KMS-11 (cell line): ENCODE measurements around the gene SYCE3.

Source experiments
- H2AFZ ChIP-seq: fragments of 200-600 bp; sonication (generic); 2 replicates; pipeline ENCODE4 v1.6.1; 2016; ENCODE audit warnings: antibody characterized with exemption, mixed run types, low read depth
- H3K27ac ChIP-seq: fragments of 200-600 bp; sonication (generic); 2 replicates; pipeline ENCODE4 v1.6.1; 2016; ENCODE audit warnings: mild to moderate bottlenecking, mixed run types
- H3K27me3 ChIP-seq: fragments of 200-600 bp; sonication (generic); 2 replicates; pipeline ENCODE4 v1.6.1; 2017; ENCODE audit warnings: mild to moderate bottlenecking, low read depth, mixed run types, moderate library complexity; ENCODE audit not compliant: insufficient read depth
- H3K36me3 ChIP-seq: fragments of 200-600 bp; sonication (generic); 2 replicates; pipeline ENCODE4 v1.6.1; 2017; ENCODE audit warnings: mild to moderate bottlenecking, mixed run types; ENCODE audit not compliant: insufficient read depth
- H3K4me1 ChIP-seq: fragments of 200-600 bp; sonication (generic); 2 replicates; pipeline ENCODE4 v1.6.1; 2016; ENCODE audit warnings: mild to moderate bottlenecking, low read depth, mixed run types; ENCODE audit not compliant: poor library complexity, severe bottlenecking
- H3K4me2 ChIP-seq: fragments of 200-600 bp; sonication (generic); 2 replicates; pipeline ENCODE4 v1.7.0; 2016; ENCODE audit warnings: mild to moderate bottlenecking, mixed run types
- H3K4me3 ChIP-seq: fragments of 200-600 bp; sonication (generic); IDR thresholded peaks from 2 replicates; pipeline ENCODE4 v1.6.1; 2017; ENCODE audit warnings: low read depth, low read length, mixed read lengths; ENCODE audit not compliant: insufficient read depth
- H3K79me2 ChIP-seq: fragments of 200-600 bp; sonication (generic); 2 replicates; pipeline ENCODE4 v1.6.1; 2016; ENCODE audit warnings: low read depth, mixed run types; ENCODE audit not compliant: insufficient read depth
- H3K9ac ChIP-seq: fragments of 200-600 bp; sonication (generic); 2 replicates; pipeline ENCODE4 v1.6.1; 2016; ENCODE audit warnings: mild to moderate bottlenecking, mixed run types
- H4K20me1 ChIP-seq: fragments of 200-600 bp; sonication (generic); 2 replicates; pipeline ENCODE4 v1.6.1; 2016; ENCODE audit warnings: mild to moderate bottlenecking, mixed run types; ENCODE audit not compliant: insufficient read depth
- TF ChIP-seq, protein P1 (sequence below): fragments of 200-600 bp; sonication (generic); conservative IDR thresholded peaks from 2 replicates; pipeline ENCODE4 v1.6.1; 2017; ENCODE audit warnings: low read depth, mild to moderate bottlenecking, antibody characterized with exemption, low read length, moderate library complexity, mixed read lengths

Gene SYCE3

DNA sequence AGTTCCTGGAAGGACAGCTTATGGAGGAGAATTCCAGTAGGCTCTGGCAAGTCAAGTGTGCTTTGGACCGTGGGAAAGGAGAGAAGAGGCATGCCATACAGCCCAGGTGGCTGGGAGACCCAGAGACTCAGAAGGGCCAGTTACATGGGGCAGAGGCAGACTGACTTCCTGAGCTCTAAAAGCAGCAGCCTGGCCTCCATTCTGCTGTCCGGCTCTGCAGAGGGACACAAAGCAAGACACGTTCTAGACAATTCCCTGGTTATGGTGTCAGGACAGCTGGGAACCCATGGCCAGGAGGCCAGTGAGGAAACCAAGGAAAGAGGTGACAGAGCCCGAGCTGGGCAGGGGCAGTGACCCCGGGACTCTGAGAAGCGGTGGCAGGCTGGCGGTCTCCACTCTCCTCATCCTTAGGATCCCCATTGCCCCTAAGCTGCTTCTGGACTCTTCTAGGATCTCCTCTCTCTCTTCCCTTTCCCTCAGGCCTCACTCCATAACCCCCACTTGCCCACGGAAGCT lies 12.8 kb upstream of the SYCE3 start:
- Histone ChIP-seq H3K27ac (no peak overlapping the region), H3K36me3 (no peaks in the 10 kb centered on the region), H2AFZ (no peak overlapping the region), H3K4me3 (no peak overlapping the region), H3K79me2 (no peaks in the 10 kb centered on the region), H4K20me1 (no peaks in the 10 kb centered on the region), H3K4me2 (no peak overlapping the region), H3K9ac (no peak overlapping the region), H3K27me3 (no peaks in the 10 kb centered on the region), H3K4me1 (no peaks in the 10 kb centered on the region)
- TF ChIP-seq, protein P1, sequence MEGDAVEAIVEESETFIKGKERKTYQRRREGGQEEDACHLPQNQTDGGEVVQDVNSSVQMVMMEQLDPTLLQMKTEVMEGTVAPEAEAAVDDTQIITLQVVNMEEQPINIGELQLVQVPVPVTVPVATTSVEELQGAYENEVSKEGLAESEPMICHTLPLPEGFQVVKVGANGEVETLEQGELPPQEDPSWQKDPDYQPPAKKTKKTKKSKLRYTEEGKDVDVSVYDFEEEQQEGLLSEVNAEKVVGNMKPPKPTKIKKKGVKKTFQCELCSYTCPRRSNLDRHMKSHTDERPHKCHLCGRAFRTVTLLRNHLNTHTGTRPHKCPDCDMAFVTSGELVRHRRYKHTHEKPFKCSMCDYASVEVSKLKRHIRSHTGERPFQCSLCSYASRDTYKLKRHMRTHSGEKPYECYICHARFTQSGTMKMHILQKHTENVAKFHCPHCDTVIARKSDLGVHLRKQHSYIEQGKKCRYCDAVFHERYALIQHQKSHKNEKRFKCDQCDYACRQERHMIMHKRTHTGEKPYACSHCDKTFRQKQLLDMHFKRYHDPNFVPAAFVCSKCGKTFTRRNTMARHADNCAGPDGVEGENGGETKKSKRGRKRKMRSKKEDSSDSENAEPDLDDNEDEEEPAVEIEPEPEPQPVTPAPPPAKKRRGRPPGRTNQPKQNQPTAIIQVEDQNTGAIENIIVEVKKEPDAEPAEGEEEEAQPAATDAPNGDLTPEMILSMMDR: no peak

DNA sequence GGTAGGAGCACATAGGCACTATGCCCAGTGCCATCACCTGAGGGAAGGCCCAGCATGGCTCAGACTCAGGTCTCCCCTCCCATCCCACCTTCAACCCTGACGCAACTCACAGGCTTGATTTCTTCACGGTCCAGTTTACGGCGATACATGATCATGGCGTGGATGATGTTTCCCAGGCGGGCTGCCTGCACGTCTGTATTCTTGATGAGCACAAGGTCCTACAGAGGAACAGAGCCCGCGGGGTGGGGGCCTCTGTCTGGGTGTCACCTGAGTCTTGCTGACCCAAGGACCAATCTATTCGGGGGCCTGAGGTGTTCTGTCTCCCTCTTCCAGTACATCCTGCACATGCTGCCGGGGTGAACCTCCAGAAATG lies 11.7 kb upstream of the SYCE3 start:
- no peak overlapping the region for H3K4me3 ChIP-seq
- H2AFZ ChIP-seq: no peak overlapping the region
- H3K27ac ChIP-seq: no peak overlapping the region
- H3K27me3 ChIP-seq: no peaks in the 10 kb centered on the region
- H3K79me2 ChIP-seq: no peaks in the 10 kb centered on the region
- no peaks in the 10 kb centered on the region for H3K36me3 ChIP-seq
- TF ChIP-seq, protein P1: no peak
- H4K20me1 ChIP-seq: no peaks in the 10 kb centered on the region
- no peak overlapping the region for H3K9ac ChIP-seq
- H3K4me2 ChIP-seq: no peak overlapping the region
- no peaks in the 10 kb centered on the region for H3K4me1 ChIP-seq

DNA sequence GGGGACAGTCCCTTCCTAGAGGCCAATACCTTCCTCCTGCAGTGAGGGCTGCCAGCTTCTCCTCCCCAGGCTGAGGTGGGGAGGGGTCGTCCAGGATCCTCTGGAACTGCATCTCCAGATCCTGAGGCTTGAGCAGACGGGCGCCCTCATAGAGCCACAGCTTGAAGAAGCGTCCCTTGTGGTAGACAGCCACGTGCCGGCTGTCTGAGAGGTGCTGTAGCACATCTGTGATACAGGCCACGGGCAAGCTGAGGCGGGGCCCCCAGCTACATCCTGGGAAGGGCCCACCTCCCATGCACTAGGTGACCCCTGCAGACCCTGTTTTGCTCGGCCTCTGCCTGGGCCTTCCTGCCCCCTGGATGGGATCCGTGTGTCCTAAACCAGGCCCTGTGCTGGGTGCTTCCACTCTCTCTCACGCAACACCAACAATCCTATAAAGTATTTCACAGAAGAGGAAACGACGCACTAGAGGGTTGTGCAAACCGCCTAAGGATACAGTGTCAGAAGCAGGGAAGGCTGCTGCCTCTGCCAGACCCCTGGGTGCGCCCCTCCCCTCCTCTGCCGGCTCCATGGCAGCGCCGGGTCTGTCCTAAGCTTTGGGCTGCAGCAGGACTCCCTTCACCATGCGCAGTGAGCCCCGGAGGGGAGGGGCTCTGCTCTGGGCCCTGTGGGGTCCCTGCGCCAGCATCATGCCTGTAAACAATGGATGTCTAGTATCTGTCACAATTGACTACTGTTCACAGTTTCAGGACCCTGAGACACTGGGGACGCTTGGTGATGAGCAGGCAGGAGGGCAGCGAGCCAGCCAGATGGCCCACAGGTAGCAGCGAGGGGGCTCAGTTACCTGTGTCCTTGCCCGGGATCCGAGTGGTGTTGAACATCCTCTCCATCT lies 11.0 kb upstream of the SYCE3 start:
- no peak overlapping the region for H3K9ac ChIP-seq
- H3K27me3 ChIP-seq: no peaks in the 10 kb centered on the region
- H2AFZ ChIP-seq: no peak overlapping the region
- no peaks in the 10 kb centered on the region for H3K4me1 ChIP-seq
- H3K27ac ChIP-seq: no peak overlapping the region
- H4K20me1 ChIP-seq: no peaks in the 10 kb centered on the region
- no peaks in the 10 kb centered on the region for H3K79me2 ChIP-seq
- no peak overlapping the region for H3K4me3 ChIP-seq
- TF ChIP-seq, protein P1: no peak
- H3K4me2 ChIP-seq: no peak overlapping the region
- H3K36me3 ChIP-seq: no peaks in the 10 kb centered on the region

DNA sequence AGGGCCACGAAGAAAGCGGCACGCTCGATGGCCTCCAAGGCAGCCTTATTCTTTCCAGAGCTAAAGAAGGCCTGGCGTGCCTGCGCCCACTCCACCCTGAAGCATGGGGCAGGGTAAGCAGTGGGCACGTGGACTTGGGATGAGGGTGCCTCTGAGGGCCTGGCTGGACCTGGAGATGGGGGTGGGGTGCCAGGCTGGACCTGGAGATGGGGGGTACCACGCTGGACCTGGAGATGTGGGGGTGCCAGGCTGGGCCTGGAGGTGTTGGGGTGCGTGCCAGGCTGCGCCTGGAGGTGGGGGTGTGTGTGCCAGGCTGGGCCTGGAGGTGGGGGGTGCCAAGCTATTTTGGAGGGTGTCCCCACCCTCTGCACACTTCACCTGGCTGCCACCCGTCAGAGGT lies 10.2 kb upstream of the SYCE3 start:
- Histone ChIP-seq H3K36me3 (no peaks in the 10 kb centered on the region), H3K9ac (no peak overlapping the region), H3K27me3 (no peaks in the 10 kb centered on the region), H3K4me1 (no peaks in the 10 kb centered on the region), H3K79me2 (no peaks in the 10 kb centered on the region), H3K4me3 (no peak overlapping the region), H3K27ac (no peak overlapping the region), H2AFZ (no peak overlapping the region), H3K4me2 (no peak overlapping the region), H4K20me1 (no peaks in the 10 kb centered on the region)
- TF ChIP-seq, protein P1: no peak
